ENCODE results near the gene SMAP1.

Gene SMAP1

DNA sequence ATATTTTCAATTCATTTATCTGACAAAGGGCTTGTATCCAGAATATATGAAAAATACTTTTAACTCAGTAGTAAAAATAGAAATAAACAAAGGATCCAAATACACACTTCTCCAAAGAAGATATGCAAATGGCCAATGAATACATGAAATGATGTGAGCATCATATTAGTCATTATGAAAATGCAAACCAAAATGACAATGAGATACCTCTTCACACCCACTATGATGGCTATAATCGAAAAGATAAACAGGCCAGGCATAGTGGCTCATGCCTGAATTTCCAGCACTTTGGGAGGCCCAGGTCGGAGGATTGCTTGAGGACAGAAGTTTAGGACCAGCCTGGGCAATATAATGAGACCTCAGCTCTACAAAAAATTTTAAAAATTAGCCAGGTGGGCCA lies 33.8 kb upstream of the SMAP1 start:
- TF ChIP-seq, protein P1, sequence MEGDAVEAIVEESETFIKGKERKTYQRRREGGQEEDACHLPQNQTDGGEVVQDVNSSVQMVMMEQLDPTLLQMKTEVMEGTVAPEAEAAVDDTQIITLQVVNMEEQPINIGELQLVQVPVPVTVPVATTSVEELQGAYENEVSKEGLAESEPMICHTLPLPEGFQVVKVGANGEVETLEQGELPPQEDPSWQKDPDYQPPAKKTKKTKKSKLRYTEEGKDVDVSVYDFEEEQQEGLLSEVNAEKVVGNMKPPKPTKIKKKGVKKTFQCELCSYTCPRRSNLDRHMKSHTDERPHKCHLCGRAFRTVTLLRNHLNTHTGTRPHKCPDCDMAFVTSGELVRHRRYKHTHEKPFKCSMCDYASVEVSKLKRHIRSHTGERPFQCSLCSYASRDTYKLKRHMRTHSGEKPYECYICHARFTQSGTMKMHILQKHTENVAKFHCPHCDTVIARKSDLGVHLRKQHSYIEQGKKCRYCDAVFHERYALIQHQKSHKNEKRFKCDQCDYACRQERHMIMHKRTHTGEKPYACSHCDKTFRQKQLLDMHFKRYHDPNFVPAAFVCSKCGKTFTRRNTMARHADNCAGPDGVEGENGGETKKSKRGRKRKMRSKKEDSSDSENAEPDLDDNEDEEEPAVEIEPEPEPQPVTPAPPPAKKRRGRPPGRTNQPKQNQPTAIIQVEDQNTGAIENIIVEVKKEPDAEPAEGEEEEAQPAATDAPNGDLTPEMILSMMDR (conservative IDR thresholded peaks at IDR 0.05; ENCODE audit: low read length): no peak
- DNase-seq (ENCODE audit: low read depth): no peak
- H3K4me3 ChIP-seq (ENCODE audit: low read length): no peak overlapping the region

DNA sequence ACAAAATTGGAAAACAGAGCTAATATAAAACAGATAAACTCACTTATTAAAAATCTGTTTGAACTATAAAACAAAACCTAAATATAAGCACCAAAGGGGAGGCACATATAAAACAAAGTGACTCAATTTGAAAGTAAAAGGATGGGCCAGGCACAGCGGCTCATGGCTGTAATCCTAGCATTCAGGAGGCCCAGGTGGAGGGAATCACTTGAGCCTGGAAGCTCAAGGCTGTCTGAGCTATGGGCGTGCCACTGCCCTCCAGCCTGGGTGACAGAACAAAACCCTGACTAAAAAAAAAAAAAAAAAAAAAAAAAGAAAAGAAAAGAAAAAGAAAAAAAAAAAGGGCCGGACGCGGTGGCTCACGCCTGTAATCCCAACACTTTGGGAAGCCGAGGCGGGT lies 31.1 kb upstream of the SMAP1 start:
- TF ChIP-seq, protein P1 (conservative IDR thresholded peaks at IDR 0.05; ENCODE audit: low read length): no peak
- no peak overlapping the region for H3K4me3 ChIP-seq (ENCODE audit: low read length)
- no peak for DNase-seq (ENCODE audit: low read depth)

DNA sequence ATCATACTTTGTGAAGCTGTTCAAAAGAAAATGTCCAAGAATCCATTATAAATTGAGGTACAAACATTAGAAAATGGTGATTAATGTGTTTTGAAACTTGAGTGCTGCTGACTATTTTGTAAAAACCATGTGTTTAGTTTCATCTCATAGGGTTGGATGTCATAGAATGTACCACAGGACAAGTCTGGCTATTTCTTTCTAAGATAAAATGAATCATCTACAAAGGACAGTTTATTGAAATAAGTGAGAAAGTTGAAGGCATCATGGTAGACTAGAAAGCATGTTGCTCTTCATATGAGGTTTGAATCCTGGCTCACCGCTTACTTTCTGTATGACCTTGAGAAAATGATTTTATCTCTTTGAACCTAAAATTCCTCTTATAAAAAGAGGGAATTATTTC lies 29.2 kb upstream of the SMAP1 start:
- no peak overlapping the region for H3K4me3 ChIP-seq (ENCODE audit: low read length)
- TF ChIP-seq, protein P1 (conservative IDR thresholded peaks at IDR 0.05; ENCODE audit: low read length): no peak
- no peak for DNase-seq (ENCODE audit: low read depth)

DNA sequence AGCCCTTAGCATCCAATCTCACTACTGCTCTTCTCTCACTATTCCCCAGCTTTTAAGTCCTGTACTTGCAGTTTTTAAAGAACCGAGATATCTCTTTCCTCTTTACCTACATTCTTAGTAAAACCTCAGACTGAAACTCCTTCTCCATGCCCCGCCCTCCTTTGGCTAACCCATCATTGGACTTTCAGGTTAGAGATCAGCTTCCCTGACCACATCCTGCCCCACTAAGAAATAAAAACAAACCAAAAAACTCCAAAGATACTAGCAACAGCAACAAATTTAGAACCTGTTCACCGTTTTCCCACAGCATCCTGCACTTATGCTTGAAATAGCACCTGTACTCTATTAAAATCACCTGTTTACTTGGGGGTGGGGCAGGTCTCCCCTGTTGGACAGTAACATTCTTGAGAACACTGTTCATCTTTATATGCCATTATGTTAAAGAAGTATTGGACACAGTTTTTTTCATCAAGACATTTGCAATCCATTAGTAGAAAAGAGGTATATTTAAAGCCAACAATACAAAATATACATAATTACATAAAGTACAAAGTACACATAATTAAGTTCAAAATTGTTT lies 16.3 kb upstream of the SMAP1 start:
- TF ChIP-seq, protein P1 (conservative IDR thresholded peaks at IDR 0.05; ENCODE audit: low read length): no peak
- H3K4me3 ChIP-seq (ENCODE audit: low read length): no peak overlapping the region
- DNase-seq (ENCODE audit: low read depth): no peak

DNA sequence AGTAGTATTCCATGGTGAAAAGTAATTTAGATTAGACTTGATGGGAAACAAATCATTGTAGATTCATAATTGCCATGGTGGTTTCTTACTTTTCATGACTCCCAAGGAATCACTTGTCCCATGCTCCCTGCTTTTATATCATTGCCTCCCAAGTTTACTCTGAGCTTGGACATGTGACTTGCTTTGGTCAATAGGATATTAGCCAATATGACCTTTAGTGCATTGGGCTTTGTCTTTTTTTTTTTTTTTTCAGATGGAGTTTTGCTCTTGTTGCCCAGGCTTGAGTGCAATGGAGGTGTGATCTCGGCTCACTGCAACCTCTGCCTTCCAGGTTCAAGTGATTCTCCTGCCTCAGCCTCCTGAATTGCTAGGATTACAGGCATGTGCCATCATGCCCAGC lies 15.5 kb upstream of the SMAP1 start:
- DNase-seq (ENCODE audit: low read depth): no peak
- no peak overlapping the region for H3K4me3 ChIP-seq (ENCODE audit: low read length)
- TF ChIP-seq, protein P1 (conservative IDR thresholded peaks at IDR 0.05; ENCODE audit: low read length): no peak

DNA sequence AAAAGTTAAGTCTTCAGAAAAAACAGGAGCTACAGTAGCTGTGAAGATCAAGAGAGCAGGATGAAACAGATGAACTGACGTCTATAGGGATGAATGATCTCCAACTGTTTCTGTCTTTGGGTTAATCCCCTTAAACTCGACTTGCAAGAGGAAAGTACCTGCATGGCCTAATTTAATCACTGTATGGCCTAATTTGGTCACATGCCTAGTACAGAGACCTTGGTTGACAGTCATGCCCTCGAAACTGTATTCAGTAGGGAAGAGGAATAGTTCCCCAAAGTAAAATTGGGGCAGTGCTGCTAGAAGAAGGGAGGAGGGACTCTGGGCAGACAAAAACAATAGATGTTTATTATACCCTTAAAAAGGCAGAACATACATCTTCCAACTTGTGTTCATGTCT lies 10.0 kb upstream of the SMAP1 start:
- no peak for DNase-seq (ENCODE audit: low read depth)
- TF ChIP-seq, protein P1 (conservative IDR thresholded peaks at IDR 0.05; ENCODE audit: low read length): no peak
- H3K4me3 ChIP-seq (ENCODE audit: low read length): no peak overlapping the region

DNA sequence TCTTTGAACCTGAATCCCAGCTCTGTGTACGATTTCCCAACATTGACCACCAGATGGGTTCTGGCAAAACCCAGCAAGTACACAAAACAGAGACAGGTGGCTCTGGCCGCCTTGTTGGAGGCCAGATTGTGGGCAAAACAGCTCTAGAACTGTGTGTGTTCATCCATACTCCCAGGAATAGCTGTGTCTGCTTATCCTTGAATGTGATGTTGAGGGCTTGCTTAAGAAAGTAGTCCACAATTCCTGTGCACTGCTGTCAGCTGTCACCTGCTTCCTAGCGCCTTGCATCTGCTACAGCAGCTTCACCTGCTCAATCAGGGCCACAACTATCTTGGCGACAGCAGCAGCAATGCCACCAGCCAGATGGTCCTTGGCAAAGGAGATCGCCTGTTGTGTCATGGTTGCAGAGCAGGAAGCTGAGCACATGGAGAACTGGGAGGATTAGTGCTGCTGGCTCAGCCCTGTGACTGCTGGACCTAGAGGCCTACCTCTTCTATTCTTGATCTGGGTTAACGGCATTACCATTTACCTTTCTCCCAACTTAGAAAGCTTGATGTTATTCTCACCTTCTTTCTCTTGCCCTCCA lies 3.7 kb upstream of the SMAP1 start:
- TF ChIP-seq, protein P1 (conservative IDR thresholded peaks at IDR 0.05; ENCODE audit: low read length): no peak
- H3K4me3 ChIP-seq (ENCODE audit: low read length): no peak overlapping the region
- DNase-seq (ENCODE audit: low read depth): no peak
